HG03108 (cell line): ENCODE results near the gene F10.
"Not testable (repeated sequence)": the region's sequence is repeated elsewhere in the genome, so short reads cannot be mapped to it uniquely, and the experiment has no call there.

Experiments
- ATAC-seq: cut with Tn5 transposase; IDR thresholded peaks from one replicate; pipeline ENCODE4 v1.9.1; 2021; ENCODE audit warnings: moderate library complexity; ENCODE audit not compliant: unreplicated experiment

The F10 gene

DNA sequence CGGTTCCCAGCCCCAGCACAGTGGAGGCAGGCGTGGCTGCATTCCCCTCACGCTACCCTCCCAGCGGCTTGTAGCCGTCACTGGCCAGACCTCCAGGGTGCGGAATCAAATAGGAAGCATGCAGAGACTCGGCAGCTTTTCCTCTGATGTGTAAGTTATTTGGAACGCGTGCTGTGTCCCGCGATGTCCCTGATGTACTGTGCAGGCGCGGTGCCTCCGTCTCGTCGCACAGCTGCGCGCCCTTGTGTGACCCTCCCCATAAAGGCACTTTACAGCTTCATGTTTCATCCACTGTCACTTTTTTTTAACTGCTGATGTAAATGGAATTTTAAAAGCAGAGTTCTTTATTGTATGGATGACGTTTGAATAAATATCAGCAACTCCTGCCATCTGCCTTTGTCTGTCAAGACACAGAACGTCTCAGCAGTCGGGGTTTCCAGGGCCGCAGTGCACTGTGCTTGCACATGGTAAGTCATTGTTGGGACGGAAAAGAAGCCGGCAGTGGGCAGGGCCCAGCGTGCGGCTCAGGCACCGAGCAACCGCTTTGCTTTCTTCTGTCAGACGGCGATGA is 24.4 kb upstream of the F10 start:
- ATAC-seq, result no peak

DNA sequence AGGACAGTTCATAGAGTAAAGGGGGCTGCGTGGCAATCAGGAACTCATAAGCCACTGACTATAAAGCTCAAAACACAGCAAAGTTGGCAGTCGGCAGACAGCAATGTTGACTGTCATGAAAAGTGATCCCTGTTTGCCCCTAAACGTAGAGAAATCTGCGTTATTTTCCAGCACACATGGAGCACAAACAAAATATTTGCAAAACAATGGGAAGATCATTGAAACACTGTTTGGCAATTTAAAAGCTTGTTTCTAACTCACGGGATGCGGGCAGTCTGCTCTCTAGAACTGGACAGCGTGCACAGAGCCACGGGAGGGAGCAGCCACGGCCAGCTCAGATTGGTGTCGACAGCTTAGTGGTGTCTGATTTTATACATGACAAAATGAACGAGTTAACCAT is 23.5 kb upstream of the F10 start:
- no peak for ATAC-seq

DNA sequence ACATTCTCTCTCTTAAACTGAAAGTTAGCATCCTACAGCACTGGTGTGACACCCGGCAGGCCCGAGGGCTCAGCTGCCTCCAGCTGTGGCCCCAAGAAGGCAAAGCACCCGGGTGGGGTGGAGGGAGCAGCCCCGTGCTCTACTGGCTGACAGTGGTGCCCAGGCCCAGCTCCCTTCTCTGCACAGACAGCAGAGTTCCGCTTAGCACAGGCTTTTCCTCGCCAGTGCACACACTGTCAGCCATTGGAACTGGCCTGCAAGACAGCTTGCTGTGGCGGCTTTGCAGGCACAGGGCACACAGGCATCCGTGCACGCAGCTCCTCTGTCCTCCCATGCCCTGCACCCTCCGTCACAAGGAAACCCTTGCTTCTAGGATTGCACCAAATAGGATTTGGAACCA is 20.3 kb upstream of the F10 start:
- ATAC-seq, result not testable (repeated sequence)

DNA sequence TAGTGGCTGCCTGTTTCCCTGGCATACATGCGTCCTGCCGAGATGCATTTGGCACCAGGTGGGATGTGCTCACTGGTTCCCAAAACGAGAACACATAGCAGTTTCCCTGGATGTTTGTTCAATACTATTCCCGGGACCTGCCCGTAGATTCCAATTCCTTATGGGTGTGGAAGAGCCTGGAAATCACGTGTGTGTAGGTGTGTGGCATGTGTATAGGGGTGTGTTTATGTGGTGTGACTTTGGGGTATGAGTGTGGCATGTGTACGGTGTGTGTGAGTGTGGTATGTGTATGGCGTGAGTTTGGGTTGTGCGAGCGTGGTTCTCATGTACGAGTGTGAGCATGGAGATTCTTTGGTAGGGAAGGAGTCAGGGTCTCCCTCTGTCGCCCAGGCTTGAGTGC is 19.9 kb upstream of the F10 start:
- ATAC-seq, result no peak

DNA sequence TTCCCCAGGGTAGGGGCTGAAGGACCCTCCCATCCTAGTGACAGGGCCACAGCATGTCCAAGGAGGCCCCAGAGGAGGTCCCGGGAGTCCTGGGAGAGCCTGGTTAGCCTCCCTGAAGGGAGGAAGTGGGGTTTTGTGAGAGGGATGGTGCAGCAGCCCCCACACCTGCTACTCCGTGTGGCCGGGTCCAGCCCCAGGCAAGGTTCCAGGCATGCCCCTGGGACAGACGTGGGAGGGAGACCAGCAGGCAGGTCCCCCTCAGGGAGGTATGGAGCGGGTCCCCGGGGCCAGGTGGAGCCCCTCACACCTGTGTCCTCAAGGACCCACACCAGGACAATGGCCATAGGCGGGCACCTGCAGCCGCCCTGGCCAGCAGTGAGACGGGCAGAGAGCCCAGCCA is 19.0 kb upstream of the F10 start:
- no peak for ATAC-seq

DNA sequence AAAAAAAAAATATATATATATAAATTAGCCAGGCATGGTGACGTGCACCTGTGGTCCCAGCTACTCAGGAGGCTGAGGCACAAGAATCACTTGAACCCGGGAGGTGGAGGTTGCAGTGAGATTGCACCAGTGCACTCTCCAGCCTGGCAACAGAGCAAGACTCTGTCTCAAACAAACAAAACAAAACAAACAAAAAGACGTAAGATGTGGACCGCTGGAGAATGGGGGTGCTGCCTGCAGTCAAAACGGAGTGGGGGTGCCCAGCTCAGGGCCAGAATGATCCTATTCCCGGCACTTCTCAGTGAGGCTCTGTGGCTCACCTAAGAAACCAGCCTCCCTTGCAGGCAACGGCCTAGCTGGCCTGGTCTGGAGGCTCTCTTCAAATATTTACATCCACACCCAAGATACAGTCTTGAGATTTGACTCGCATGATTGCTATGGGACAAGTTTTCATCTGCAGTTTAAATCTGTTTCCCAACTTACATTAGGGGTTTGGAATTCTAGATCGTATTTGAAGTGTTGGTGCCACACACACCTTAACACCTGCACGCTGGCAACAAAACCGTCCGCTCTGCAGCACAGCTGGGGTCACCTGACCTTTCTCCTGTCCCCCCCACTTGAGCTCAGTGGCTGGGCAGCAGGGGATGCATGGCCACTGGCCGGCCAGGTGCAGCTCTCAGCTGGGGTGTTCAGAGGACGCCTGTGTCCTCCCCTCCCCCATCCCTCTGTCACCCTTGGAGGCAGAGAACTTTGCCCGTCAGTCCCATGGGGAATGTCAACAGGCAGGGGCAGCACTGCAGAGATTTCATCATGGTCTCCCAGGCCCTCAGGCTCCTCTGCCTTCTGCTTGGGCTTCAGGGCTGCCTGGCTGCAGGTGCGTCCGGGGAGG is 17.3 kb upstream of the F10 start, which contains the start of gene F7:
Gene F7, plus strand, starts transcription at position 760 of the 889 bp plus-strand sequence. Its CDS starts 51 bp downstream, at position 811.
- no peak for ATAC-seq

DNA sequence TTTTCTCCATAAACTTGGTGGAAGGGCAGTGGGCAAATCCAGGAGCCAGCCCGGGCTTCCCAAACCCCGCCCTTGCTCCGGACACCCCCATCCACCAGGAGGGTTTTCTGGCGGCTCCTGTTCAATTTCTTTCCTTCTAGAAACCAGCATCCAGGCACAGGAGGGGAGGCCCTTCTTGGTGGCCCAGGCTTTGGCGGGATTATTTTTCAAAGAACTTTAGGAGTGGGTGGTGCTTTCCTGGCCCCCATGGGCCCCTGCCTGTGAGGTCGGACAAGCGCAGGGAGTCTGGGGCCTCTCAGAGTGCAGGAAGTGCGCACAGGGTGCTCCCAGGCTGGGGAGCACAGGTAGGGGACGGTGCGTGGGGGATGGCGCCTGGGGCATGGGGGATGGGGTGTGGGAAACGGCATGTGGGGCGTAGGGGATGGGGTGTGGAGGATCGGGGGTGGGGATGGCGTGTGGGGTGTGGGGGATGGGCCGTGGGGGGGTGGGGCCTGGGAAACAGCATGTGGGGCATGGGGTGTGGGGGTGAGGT is 16.6 kb upstream of the F10 start:
- no peak for ATAC-seq

DNA sequence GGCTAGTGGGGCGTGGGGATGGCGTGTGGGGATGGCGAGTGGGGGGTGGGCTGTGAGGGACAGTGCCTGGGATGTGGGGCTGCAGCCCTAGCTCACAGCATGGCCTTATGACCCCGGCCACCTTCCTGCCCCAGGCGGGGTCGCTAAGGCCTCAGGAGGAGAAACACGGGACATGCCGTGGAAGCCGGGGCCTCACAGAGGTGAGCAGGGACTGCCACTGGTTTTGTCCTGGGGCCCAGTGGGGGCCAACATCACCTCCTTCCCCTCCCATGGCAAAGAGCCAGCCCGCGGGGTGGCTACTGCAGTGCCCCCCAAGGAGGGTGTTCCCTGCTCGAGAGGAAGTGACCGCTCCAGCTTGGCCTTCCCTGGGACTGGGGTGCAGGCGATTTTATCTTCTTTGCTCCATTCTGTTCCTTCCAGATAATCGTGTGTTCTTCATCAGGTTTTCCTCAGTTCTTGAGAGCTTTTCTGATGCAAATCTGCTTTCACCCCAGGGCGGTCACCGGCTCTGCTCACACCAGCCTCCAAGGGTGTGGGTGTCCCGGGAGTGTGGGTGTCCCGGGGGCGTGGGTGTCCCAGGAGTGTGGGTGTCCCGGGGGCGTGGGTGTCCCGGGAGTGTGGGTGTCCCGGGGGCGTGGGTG is 15.8 kb upstream of the F10 start:
- no peak for ATAC-seq

DNA sequence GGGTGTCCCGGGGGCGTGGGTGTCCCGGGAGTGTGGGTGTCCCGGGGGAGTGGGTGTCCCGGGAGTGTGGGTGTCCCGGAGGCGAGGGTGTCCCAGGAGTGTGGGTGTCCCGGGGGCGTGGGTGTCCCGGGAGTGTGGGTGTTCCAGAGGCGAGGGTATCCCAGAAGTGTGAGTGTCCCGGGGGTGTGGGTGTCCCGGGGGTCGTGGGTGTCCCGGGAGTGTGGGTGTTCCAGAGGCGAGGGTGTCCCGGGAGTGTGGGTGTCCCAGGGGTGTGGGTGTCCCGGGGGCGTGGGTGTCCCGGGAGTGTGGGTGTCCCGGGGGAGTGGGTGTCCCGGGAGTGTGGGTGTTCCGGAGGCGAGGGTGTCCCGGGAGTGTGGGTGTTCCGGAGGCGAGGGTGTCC is 14.1 kb upstream of the F10 start:
- ATAC-seq, result not testable (repeated sequence)

DNA sequence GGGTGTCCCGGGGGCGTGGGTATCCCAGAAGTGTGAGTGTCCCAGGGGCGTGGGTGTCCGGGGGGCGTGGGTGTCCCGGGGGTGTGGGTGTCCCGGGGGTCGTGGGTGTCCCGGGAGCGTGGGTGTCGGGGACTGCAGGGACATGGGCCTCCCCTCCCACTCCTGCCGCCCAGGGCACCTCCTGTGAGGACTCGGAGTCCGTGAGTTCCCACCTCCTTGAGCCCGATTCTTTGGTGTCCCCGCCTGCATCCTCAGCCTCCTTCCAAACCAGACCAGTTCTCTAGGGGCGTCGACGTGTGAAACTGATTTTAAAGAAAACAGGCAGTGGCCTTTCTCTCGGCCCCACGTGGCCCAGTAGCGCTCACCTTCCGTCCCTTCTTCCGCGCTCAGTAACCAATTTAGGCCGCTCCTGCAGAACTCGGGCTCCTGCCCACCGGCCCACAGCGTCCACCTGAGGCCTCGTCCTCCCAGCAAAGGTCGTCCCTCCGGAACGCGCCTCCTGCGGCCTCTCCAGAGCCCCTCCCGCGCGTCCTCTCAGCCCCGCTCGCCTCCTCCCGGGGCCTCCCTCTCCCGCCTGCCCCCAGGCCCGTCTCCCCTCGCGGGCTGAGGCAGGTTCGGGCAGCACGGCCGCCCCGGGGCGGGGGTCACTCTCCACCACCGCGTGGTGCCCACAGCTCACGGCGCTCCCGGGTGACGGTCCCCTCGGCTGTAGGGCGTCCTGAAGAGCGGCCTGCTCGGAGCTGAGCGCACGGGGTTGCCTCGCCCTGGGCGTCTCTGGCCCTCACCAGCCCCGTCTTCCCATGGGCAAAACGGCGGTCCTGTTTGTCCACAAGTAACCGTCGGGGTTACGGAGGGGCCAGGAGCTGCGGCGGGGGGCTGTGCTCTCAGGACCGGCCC is 13.2 kb upstream of the F10 start:
- ATAC-seq, result no peak

DNA sequence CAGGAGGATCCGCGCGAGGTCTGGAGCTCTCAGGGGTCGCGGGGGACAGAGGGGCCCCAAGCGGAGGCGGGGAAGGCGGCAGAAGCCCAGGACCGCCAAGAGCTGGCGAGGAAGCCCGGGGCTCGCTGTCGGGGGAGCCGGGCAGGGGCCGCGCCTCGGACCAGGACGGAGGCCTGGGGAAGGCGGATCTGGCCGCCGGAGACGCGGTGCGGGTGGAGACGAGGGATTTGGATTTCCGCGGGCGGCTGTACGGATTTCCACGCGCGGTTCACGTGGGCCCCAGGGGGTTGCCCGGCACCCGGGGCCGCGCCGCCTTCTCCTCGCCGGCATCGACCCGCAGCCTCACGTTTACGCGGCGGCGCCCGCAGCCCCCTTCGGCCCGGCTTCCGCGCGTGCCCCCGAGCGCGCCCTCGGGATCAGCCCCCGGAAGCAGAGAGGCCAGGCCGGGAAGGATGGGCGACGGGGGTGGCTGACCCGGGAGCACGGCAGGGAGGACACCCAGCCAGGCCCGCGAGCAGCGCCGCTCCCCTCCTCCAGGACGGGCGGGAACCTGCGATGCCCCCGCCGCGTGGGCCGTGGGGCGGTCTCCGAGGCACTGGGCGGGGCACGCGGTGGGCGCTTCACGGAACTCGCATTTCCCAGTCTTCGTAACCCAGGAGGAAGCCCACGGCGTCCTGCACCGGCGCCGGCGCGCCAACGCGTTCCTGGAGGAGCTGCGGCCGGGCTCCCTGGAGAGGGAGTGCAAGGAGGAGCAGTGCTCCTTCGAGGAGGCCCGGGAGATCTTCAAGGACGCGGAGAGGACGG is 12.3 kb upstream of the F10 start:
- no peak for ATAC-seq

DNA sequence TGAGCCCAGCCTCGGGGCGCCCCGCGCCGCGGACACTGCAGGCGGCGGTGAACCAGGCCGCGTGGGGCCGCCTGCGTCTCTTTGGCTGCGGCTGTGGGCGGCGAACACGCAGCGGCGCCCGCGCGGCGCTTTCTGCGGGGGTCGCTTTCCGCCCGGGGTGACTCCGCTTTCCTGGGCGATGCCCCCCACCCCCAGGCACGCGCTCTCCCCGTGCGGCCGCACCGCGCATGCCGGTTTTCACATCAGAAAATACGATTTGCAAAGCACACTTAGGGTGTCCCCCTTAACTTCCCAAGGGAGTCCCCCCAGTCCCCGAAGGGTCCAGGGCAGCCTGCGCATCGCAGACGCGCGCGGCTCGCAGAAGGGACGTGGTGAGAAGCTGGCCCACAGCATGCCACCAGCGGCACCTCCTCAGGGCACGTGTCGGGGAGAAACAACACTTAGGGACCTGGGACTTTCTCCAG is 11.7 kb upstream of the F10 start:
- ATAC-seq, result no peak

DNA sequence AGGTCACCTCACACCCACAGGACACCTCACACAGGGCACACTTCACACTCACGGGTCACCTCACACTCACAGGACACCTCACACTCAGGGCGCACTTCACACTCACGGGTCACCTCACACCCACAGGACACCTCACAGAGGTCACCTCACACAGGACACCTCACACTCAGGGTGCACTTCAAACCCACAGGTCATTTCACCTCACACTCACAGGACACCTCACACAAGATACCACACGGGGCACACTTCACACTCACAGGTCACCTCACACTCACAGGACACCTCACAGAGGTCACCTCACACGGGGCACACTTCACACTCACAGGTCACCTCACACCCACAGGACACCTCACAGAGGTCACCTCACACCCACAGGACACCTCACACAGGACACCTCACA is 10.8 kb upstream of the F10 start:
- ATAC-seq, result not testable (repeated sequence)

DNA sequence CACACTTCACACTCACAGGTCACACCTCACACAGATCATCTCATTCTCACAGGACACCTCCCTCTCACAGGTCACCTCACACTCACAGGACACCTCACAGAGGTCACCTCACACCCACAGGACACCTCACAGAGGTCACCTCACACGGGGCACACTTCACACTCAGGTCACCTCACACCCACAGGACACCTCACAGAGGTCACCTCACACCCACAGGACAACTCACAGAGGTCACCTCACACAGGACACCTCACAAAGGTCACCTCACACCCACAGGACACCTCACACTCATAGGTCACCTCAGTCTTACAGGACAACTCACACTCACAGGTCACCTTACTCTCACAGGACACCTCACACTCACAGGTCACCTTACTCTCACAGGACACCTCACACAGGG is 10.1 kb upstream of the F10 start:
- ATAC-seq, result not testable (repeated sequence)

DNA sequence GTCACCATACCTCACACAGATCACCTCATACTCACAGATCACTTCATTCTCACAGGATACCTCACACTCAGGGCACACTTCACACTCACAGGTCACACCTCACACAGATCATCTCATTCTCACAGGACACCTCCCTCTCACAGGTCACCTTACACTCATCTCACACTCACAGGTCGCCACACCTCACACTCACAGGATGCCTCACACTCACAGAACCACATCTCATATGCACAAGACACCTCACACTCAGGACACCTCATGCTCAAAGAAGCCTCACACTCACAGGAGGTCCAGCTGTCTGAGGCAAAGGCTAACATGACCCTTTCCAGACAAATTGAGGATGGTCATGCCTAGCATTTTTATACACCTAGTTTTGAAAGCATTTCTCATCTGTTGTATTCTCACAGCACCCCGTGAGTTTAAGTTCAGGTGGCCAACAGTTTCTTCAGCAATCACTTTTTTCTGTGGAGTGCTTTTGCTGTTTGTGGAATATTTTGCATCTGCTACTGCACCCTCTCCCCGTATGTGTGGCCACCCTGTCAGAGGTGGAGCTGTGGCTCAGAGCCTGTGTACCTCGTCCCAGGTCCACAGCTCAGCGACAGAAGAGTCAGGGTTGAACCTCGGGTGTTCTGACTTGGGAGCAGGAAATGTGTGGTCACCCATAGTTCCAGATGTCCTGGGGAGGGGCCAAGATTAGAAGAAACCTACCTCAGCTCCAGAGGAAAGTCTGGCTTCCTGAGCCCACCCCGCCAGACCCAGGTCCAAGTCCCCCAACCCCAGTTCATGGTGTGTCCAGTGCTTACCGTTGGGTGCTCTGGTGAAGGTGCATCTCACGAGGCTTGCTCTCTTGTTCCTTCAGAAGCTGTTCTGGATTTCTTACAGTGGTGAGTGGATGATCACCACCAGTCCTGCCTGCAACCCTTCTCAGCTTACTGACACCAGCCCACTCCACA is 9.4 kb upstream of the F10 start:
- ATAC-seq, result no peak

DNA sequence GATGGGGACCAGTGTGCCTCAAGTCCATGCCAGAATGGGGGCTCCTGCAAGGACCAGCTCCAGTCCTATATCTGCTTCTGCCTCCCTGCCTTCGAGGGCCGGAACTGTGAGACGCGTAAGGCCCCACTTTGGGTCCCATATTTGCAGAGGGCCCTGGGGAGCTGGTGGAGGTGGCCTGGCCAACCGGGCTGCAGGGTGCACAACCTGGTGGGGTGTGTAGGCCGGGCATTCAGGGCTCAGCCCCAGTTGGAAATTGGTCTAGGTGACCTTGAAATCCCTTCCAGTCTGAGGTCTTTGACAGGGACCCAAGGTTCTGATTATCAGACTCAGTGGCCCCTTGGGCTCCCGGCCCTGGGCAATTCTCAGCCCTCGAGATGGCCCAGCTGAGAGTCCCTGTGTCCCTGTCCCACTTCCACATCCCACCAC is 8.7 kb upstream of the F10 start:
- ATAC-seq, result no peak

DNA sequence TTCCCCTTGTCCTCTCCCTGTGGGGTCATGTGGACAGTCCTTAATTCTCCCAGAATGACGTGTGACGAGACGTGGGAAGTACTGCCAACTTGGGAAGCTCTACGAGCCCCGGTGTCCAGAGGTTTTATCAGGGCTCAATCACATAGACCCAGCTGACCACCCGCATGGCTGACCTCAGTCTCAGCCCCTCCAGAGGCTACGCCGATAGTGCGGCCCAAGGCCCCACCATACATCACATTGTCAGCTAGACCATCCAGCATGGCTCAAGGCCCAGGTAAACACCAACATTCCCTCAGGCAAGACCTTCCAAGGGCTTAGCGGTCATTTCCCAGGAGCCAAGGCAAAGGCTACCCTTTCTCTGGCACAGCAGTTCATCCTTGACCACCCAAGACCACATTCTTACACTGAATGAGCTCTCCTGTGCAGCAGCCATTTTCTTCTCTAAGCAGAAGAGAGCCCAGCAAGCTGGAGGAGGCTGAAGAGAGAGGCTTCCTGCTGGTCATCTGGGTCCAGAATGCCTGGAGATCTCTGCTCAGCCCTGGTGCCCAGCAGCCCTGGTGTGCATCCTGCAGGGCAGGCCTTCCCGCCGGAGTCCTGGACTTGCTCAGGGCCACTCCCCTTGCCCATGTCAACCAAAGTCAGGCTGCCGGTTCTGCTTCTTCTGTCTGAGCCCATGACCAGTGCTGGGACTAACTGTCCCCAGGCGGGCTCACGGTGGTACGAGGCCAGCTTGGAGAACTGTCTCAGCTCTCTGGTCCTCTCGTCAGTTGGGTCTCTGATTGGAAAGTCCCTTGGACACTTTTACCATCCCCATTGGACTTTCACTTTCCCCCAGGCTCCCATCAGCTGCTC is 7.9 kb upstream of the F10 start:
- no peak for ATAC-seq
